H1 (cell line): ENCODE data around the gene CSNK1D. TPM values are rescaled to one million over a fixed set of nuclear protein-coding genes. Genes with fewer than 3 reads are reported as not detected.

Source experiments
- CTCF ChIA-PET: fragments of 300-600 bp; sonication (Branson Sonifier 250); formaldehyde crosslinking; loops from one replicate; lab custom pipeline; 2021; ENCODE audit not compliant: partially characterized antibody; lab: Charles Lee
- POLR2A ChIA-PET: fragments of 300-600 bp; sonication (Branson Sonifier 250); formaldehyde crosslinking; loops from one replicate; lab custom pipeline; 2021; ENCODE audit warnings: inconsistent platforms; ENCODE audit not compliant: partially characterized antibody; lab: Charles Lee
- DNase-seq, 2 experiments: peaks; one replicate each; pipeline versions ENCODE4 v3.0.0 to v3.0.0-alpha.2; 2010 to 2022; ENCODE audit warnings: low spot score in 2 of 2, low read depth in 1 of 2, mixed read lengths in 1 of 2
- FAIRE-seq: peaks from 2 replicates; lab custom pipeline; 2011; peaks lifted over from hg19 to GRCh38; lab: Jason Lieb, UNC
- H2AFZ ChIP-seq: 2 replicates; pipeline ENCODE4 v1.8.1; 2012; ENCODE audit warnings: low read length, inconsistent platforms
- H2AK5ac ChIP-seq: 2 replicates; pipeline ENCODE4 v1.6.1; 2013; ENCODE audit warnings: low read depth, low read length
- H2BK120ac ChIP-seq: replicated peaks from 2 replicates; pipeline ENCODE3; 2013; ENCODE audit warnings: low read depth, low read length, inconsistent platforms
- H2BK12ac ChIP-seq: 2 replicates; pipeline ENCODE4 v1.6.1; 2013; ENCODE audit warnings: low read depth, low read length
- H2BK15ac ChIP-seq: 2 replicates; pipeline ENCODE4 v1.6.1; 2013; ENCODE audit warnings: low read length
- H2BK20ac ChIP-seq: 2 replicates; pipeline ENCODE4 v1.6.1; 2013; ENCODE audit warnings: low read length
- H2BK5ac ChIP-seq: 2 replicates; pipeline ENCODE4 v1.6.1; 2013; ENCODE audit warnings: low read depth, low read length
- H3K14ac ChIP-seq: 2 replicates; pipeline ENCODE4 v1.6.1; 2013; ENCODE audit warnings: inconsistent platforms; ENCODE audit not compliant: insufficient read length
- H3K18ac ChIP-seq: 2 replicates; pipeline ENCODE4 v1.6.1; 2013; ENCODE audit warnings: low read length; ENCODE audit errors: extremely low read depth
- H3K23ac ChIP-seq: 2 replicates; pipeline ENCODE4 v1.6.1; 2013; ENCODE audit warnings: inconsistent platforms; ENCODE audit not compliant: insufficient read length
- H3K23me2 ChIP-seq: 2 replicates; pipeline ENCODE4 v1.6.1; 2013; ENCODE audit warnings: low read depth, low read length
- H3K27ac ChIP-seq: 2 replicates; pipeline ENCODE4 v1.6.1; 2011; ENCODE audit warnings: low read depth, low read length, inconsistent platforms
- H3K27me3 ChIP-seq, 4 experiments: replicated peaks in 1 of 4; 1 replicate in 1 of 4; 2 replicates in 3 of 4; pipeline versions ENCODE4 v1.6.1 to v1.8.1; 2011 to 2013; ENCODE audit warnings: low read length in 3 of 4, mild to moderate bottlenecking in 3 of 4, inconsistent platforms in 2 of 4, mixed read lengths in 2 of 4, moderate library complexity in 1 of 4; ENCODE audit not compliant: control insufficient read depth in 3 of 4, insufficient read depth in 3 of 4; ENCODE audit errors: extremely low read depth in 1 of 4
- H3K36me3 ChIP-seq, 4 experiments: 2 replicates each; pipeline versions ENCODE4 v1.6.1 to v1.8.1; 2011 to 2013; ENCODE audit warnings: mild to moderate bottlenecking in 4 of 4, low read length in 3 of 4, moderate library complexity in 2 of 4, control low read depth in 1 of 4, inconsistent platforms in 1 of 4; ENCODE audit not compliant: insufficient read depth in 4 of 4, control insufficient read depth in 2 of 4
- H3K4ac ChIP-seq: replicated peaks from 2 replicates; pipeline ENCODE3; 2013; ENCODE audit warnings: low read length, low read depth, mixed read lengths, inconsistent platforms; ENCODE audit not compliant: insufficient read length
- H3K4me1 ChIP-seq, 4 experiments: replicated peaks in 1 of 4; 1 replicate in 1 of 4; 2 replicates in 3 of 4; pipeline versions ENCODE4 v1.6.1 to v1.8.1; 2011 to 2013; ENCODE audit warnings: low read length in 3 of 4, inconsistent platforms in 2 of 4, mixed read lengths in 1 of 4; ENCODE audit not compliant: insufficient read depth in 4 of 4, control insufficient read depth in 3 of 4
- H3K4me2 ChIP-seq, 2 experiments: 2 replicates each; pipeline versions ENCODE4 v1.6.1 to v1.8.1; 2011 to 2013; ENCODE audit warnings: low read depth in 2 of 2, low read length in 2 of 2, control low read depth in 1 of 2, inconsistent platforms in 1 of 2, mild to moderate bottlenecking in 1 of 2; ENCODE audit not compliant: insufficient read depth in 1 of 2
- H3K4me3 ChIP-seq, 4 experiments: fragments of 200-600, 300-600 bp in 1 of 4; sonication (generic), shearing (Covaris generic), sonication (Bioruptor Twin) in 1 of 4; 2 replicates each; pipeline versions ENCODE4 v1.5.1 to v1.8.1; 2011 to 2016; ENCODE audit warnings: low read length in 4 of 4, low read depth in 3 of 4, control low read depth in 2 of 4, inconsistent platforms in 2 of 4, mild to moderate bottlenecking in 2 of 4, mixed read lengths in 1 of 4, moderate library complexity in 1 of 4; ENCODE audit not compliant: insufficient read depth in 2 of 4; ENCODE audit errors: extremely low read depth in 1 of 4
- H3K56ac ChIP-seq: replicated peaks from 2 replicates; pipeline ENCODE3; 2013; ENCODE audit warnings: low read depth, mild to moderate bottlenecking, mixed read lengths, low read length, inconsistent platforms; ENCODE audit not compliant: insufficient read length
- H3K79me1 ChIP-seq: 2 replicates; pipeline ENCODE4 v1.6.1; 2013; ENCODE audit warnings: low read depth, low read length, control low read depth
- H3K79me2 ChIP-seq, 2 experiments: 2 replicates each; pipeline versions ENCODE4 v1.6.1 to v1.8.1; 2012 to 2013; ENCODE audit warnings: low read length in 2 of 2, mild to moderate bottlenecking in 2 of 2, inconsistent platforms in 1 of 2; ENCODE audit not compliant: insufficient read depth in 2 of 2, control insufficient read depth in 1 of 2
- H3K9ac ChIP-seq, 4 experiments: replicated peaks in 1 of 4; 1 replicate in 1 of 4; 2 replicates in 3 of 4; pipeline versions ENCODE4 v1.6.1 to v1.8.1; 2011 to 2013; ENCODE audit warnings: low read depth in 3 of 4, low read length in 3 of 4, control low read depth in 2 of 4, mild to moderate bottlenecking in 2 of 4, moderate library complexity in 2 of 4, inconsistent platforms in 1 of 4; ENCODE audit errors: extremely low read depth in 1 of 4
- H3K9me3 ChIP-seq, 2 experiments: 2 replicates each; pipeline versions ENCODE4 v1.6.1 to v1.8.1; 2012 to 2013; ENCODE audit warnings: mild to moderate bottlenecking in 2 of 2, moderate library complexity in 2 of 2, control low read depth in 1 of 2, inconsistent platforms in 1 of 2, low read depth in 1 of 2, low read length in 1 of 2, mixed read lengths in 1 of 2; ENCODE audit not compliant: insufficient read depth in 2 of 2
- H4K20me1 ChIP-seq, 2 experiments: replicated peaks in 1 of 2; 2 replicates each; pipeline versions ENCODE3 to v1.8.1; 2011 to 2013; ENCODE audit warnings: inconsistent platforms in 2 of 2, low read length in 2 of 2, mild to moderate bottlenecking in 1 of 2; ENCODE audit not compliant: insufficient read depth in 2 of 2, control insufficient read depth in 1 of 2
- H4K5ac ChIP-seq: 2 replicates; pipeline ENCODE4 v1.6.1; 2013; ENCODE audit warnings: low read length, low read depth, mixed read lengths, inconsistent platforms; ENCODE audit not compliant: insufficient read length
- H4K8ac ChIP-seq: 2 replicates; pipeline ENCODE4 v1.8.0; 2013; ENCODE audit warnings: mild to moderate bottlenecking, moderate library complexity, low read length, inconsistent platforms; ENCODE audit not compliant: insufficient read depth; ENCODE audit errors: extremely low read depth
- H4K91ac ChIP-seq: replicated peaks from 2 replicates; pipeline ENCODE3; 2013; ENCODE audit warnings: low read length, mixed read lengths, inconsistent platforms; ENCODE audit not compliant: insufficient read length
- CEBPB ChIP-seq: IDR thresholded peaks from 2 replicates; pipeline ENCODE4 v1.6.1; 2012; ENCODE audit warnings: low read depth, low read length
- CHD2 ChIP-seq: IDR thresholded peaks from 2 replicates; pipeline ENCODE4 v1.6.1; 2012; ENCODE audit warnings: low read length, improper control_type of control experiment
- FOSL1 ChIP-seq: IDR thresholded peaks from 2 replicates; pipeline ENCODE4 v1.6.1; 2011; ENCODE audit warnings: mild to moderate bottlenecking, low read depth, low read length, moderate library complexity; ENCODE audit not compliant: insufficient read depth
- NANOG ChIP-seq: IDR thresholded peaks from 2 replicates; pipeline ENCODE4 v1.6.1; 2011; ENCODE audit warnings: low read length, low read depth, mild to moderate bottlenecking, inconsistent platforms; ENCODE audit not compliant: insufficient read depth, poor library complexity, severe bottlenecking
- RFX5 ChIP-seq: IDR thresholded peaks from 2 replicates; pipeline ENCODE4 v1.6.1; 2011; ENCODE audit warnings: low read depth, low read length, improper control_type of control experiment, borderline replicate concordance
- SUZ12 ChIP-seq: fragments of 200-600 bp; sonication (generic); IDR thresholded peaks from 2 replicates; pipeline ENCODE4 v1.6.1; 2012; ENCODE audit warnings: mild to moderate bottlenecking, inconsistent platforms, low read length, moderate library complexity, mixed read lengths
- USF2 ChIP-seq: IDR thresholded peaks from 2 replicates; pipeline ENCODE4 v1.6.1; 2011; ENCODE audit warnings: low read length, improper control_type of control experiment
- WGBS, 2 experiments: shearing (Covaris generic) in 1 of 2; methylation state at CpG; one replicate each; pipeline versions ENCODE4 v1.1.6 to v1.1.7; 2013 to 2015; ENCODE audit warnings: low lambda C conversion rate in 2 of 2, mixed read lengths in 2 of 2, inconsistent platforms in 1 of 2, low coverage in 1 of 2, missing lambda C conversion rate in 1 of 2; ENCODE audit not compliant: insufficient replicate concordance in 2 of 2, insufficient coverage in 1 of 2, insufficient read length in 1 of 2; ENCODE audit errors: extremely low coverage in 1 of 2, missing lambda C conversion rate in 1 of 2; 5-methylcytosine and 5-hydroxymethylcytosine counted together
- polyA plus RNA-seq, 7 experiments: library from polyadenylated mRNA; depleted of rRNA in 3 of 7; stranded (reverse) in 5 of 7; unstranded in 2 of 7; fragments of >200 nt in 5 of 7; fragments of 200-250 nt in 2 of 7; gene quantifications; 1 replicate in 5 of 7; 2 replicates in 1 of 7; 4 replicates in 1 of 7; pipeline versions ENCODE4 v1.2.1 to v1.2.3, GENCODE V29; 2011 to 2013; ENCODE audit warnings: missing spikeins in 2 of 7, mixed read lengths in 2 of 7
- total RNA-seq: library from RNA; stranded (reverse); fragmentation: NEBNext Ultra II Directional; extraction: Animal tissue kit (Norgen Biotek cat#: 25700); gene quantifications from 2 replicates; pipeline ENCODE4 v1.2.1, GENCODE V29; 2021
- TF ChIP-seq, protein P1 (sequence below), 3 experiments: IDR thresholded peaks; 1 replicate in 2 of 3; 2 replicates in 1 of 3; pipeline versions ENCODE4 v1.5.1 to v1.6.1; 2011; ENCODE audit warnings: low read length in 3 of 3, mild to moderate bottlenecking in 3 of 3, inconsistent platforms in 2 of 3, low read depth in 1 of 3, moderate library complexity in 1 of 3; ENCODE audit not compliant: insufficient read depth in 1 of 3; ENCODE audit errors: control extremely low read depth in 1 of 3

CSNK1D gene
- total and polyA plus RNA-seq, 2 of the 8 experiments (the other 6 are each of a cell fraction or from before 2014, with no cell fraction given), result 73.5 to 103 TPM

GRCh38 chr17:82248815-82249674 is 24.5 kb downstream of the CSNK1D start:
- Histone ChIP-seq H4K5ac (no peak overlapping the region), H3K4me1 (no peaks in the 10 kb centered on the region), H3K36me3 (peaks cover 56 to 95% (median 90%) of the 10 kb centered on the region in 4 experiments), H3K23ac (no peak overlapping the region), H3K4me3 (no peak overlapping the region), H2BK20ac (no peak overlapping the region), H3K27ac (no peak overlapping the region), H2BK120ac (no peak overlapping the region), H3K18ac (no peak overlapping the region), H2AFZ (no peak overlapping the region), H3K79me2 (peaks cover 0 to 29% of the 10 kb centered on the region in 2 experiments; a peak in 1 of 4 replicates), H2AK5ac (no peak overlapping the region), H3K9ac (no peak overlapping the region), H3K56ac (no peak overlapping the region), H3K79me1 (peaks cover 26% of the 10 kb centered on the region), H3K23me2 (no peaks in the 10 kb centered on the region), H2BK15ac (no peak overlapping the region), H3K4ac (no peak overlapping the region), H3K4me2 (no peak overlapping the region), H4K20me1 (peaks cover 46 to 52% of the 10 kb centered on the region in 2 experiments), H4K8ac (no peak overlapping the region), H4K91ac (no peak overlapping the region), H2BK5ac (no peak overlapping the region), H3K9me3 (no peaks in the 10 kb centered on the region), H3K27me3 (no peaks in the 10 kb centered on the region), H3K14ac (no peak overlapping the region), H2BK12ac (no peak overlapping the region)
- ChIA-PET CTCF (interaction anchor here (0.9 kb wide), 2 partner anchors 11 to 32 kb away, joined by 3 read pairs; no protein-coding TSS in a partner anchor), POLR2A (interaction anchor here (1.3 to 1.5 kb wide), 3 partner anchors 9 to 19 kb away, joined by 4 read pairs; no protein-coding TSS in a partner anchor)
- 91% methylated on average over 35 of the region's 54 CpGs; no CpG with 5 or more reads in 1 of the 2 experiments for WGBS, 2 experiments
- DNase-seq (no peak), FAIRE-seq (no peak)
- TF ChIP-seq NANOG (no peak), SUZ12 (no peak), RFX5 (no peak), USF2 (no peak), CEBPB (no peak), FOSL1 (no peak), CHD2 (no peak)
- TF ChIP-seq, protein P1, sequence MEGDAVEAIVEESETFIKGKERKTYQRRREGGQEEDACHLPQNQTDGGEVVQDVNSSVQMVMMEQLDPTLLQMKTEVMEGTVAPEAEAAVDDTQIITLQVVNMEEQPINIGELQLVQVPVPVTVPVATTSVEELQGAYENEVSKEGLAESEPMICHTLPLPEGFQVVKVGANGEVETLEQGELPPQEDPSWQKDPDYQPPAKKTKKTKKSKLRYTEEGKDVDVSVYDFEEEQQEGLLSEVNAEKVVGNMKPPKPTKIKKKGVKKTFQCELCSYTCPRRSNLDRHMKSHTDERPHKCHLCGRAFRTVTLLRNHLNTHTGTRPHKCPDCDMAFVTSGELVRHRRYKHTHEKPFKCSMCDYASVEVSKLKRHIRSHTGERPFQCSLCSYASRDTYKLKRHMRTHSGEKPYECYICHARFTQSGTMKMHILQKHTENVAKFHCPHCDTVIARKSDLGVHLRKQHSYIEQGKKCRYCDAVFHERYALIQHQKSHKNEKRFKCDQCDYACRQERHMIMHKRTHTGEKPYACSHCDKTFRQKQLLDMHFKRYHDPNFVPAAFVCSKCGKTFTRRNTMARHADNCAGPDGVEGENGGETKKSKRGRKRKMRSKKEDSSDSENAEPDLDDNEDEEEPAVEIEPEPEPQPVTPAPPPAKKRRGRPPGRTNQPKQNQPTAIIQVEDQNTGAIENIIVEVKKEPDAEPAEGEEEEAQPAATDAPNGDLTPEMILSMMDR (IDR thresholded peaks at IDR 0.05; ENCODE audit: control extremely low read depth in 1 of 3, insufficient read depth in 1 of 3, low read depth in 1 of 3, low read length in 3 of 3), result no peak
